ENCODE data around the gene PSMB3.

PSMB3 gene

DNA sequence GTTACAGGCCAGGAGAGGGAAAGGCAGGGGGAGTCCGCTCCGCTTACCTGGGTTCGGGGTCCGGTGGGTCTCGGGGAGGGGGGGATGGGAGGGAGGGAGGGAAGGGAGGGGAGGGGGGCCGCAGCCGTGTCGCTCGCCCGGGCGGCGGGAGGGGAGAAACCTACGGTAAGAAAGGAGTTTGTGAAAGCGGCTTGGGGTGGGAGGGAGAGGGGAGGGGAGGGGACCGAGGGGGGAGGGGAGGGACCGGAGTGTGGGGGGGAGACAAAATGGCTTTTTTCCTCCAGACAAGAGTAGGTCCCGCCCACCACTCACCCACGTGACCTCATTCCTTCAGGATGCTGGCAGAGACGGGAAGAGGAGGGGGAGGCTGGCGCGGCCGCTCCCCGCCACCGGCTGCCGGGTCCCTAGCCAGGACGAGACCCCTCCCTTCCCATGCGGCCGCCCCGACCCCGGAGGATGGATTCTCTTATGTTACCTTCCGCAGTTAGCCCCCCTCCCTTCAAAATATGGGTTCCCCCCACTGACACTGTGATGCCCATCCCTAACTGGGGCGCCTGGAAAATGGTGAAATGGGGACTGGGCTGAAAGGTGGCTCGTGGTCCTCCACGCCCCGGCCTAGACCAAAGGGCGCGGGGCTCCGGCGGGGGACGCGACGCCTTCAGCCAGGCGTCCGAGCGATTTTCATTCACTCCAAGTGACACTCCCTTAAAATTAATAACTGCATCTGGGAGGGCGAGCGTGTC, 4.2 kb upstream of the PSMB3 start, which contains the start of gene PCGF2:
Gene PCGF2, minus strand, starts transcription at position 188 of the 743 bp plus-strand sequence. CDS start 7,934 bp downstream, outside the sequence.
- Histone ChIP-seq H3K9ac (peak within 1 kb of the TSS; percentile 63 to 82 (median 78)), H3K4me2 (peak within 1 kb of the TSS; percentile 92 to 99 (median 98)), H3K9me3 (replicated peaks in 1 of 11) (no peaks in the 10 kb centered on the region), H3K36me3 (no peaks in the 10 kb centered on the region), H4K20me1 (peaks cover 0 to 34% (median 26%) of the 10 kb centered on the region in 11 experiments; a peak in 19 of 22 replicates), H3K4me3 (peak within 1 kb of the TSS; percentile 67 to 97 (median 74)), H3K27me3 (peaks cover 35 to 51% (median 47%) of the 10 kb centered on the region in 11 experiments), H3K4me1 (peaks cover 53 to 80% (median 73%) of the 10 kb centered on the region in 10 experiments), H3K27ac (peak within 1 kb of the TSS; percentile 27 to 71 (median 57); a peak in 20 of 22 replicates)
- TF ChIP-seq Cebpa-rat (IDR thresholded peaks at IDR 0.05): no peak

DNA sequence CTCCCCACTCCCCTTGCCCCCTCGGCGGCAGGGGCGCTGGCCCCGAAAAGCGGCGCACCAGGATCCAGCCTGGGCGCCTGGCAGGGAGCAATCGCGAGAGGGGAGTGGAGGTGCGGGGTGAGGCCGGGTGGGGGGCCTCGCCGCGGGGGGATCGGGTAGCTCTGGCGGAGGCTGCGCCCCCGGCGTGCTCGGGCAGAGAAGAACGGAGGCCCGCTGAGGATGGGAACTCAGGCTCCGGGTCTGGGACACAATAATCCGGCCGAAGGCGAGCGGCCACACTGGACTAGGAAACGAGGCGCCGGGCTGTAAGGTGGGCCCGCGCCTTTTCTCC, 3.7 kb upstream of the PSMB3 start:
- peak overlapping the region in 9 of 11 experiments; percentile 28 to 62 (median 50); a peak in 16 of 22 replicates for H3K9ac ChIP-seq
- H3K4me1 ChIP-seq: peaks cover 56 to 80% (median 73%) of the 10 kb centered on the region in 10 experiments
- peak overlapping the region; percentile 47 to 97 (median 58) for H3K4me3 ChIP-seq
- peaks cover 0 to 5% (median 3%) of the 10 kb centered on the region in 11 experiments; a peak in 17 of 22 replicates for H3K36me3 ChIP-seq
- peak overlapping the region; percentile 73 to 99 (median 91) for H3K4me2 ChIP-seq
- H3K27me3 ChIP-seq: peaks cover 35 to 51% (median 47%) of the 10 kb centered on the region in 11 experiments
- TF ChIP-seq Cebpa-rat (IDR thresholded peaks at IDR 0.05): no peak
- no peaks in the 10 kb centered on the region for H3K9me3 ChIP-seq (replicated peaks in 1 of 11)
- no peak overlapping the region for H3K27ac ChIP-seq
- H4K20me1 ChIP-seq: peaks cover 0 to 40% (median 29%) of the 10 kb centered on the region in 11 experiments; a peak in 18 of 22 replicates

DNA sequence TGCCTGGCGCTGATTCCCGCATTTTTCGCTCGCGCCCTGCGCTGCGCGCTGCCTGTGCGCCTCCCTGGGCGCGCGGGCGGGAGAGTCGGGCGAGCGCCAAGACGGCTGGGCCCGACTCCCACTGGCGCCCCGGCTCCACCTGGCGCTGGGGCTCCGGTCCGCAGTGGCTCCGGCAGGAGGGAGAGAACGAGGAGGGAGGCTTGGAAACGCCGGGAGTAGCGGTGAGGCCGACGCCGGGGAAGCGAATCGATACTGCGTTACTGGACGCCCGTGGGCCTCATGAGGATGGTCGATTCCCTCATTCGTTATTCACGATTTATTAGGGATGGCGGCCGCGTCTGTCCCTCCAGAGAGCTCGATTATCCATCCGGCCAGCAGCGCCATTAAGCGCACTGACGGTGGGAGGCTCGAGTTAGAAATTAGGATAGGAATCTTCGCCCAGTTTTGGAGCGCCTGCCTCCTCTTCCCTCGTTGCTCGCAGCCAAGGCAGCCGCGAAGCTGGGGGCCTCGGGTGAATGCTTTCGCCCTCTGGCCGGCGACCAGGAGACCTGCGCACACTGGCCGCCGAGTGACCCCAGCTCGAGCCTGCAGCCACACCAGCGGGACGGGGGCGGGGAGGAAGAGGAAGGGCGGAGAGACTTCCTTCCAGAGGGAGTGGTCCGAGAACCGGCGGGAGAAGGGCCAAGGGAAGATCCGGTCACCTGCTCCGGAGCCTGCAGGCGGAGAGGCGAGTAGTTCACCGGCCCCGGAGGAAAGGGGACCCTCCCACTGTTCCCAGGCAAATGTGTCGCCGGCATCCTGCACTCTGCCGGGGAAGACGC, 3.1 kb upstream of the PSMB3 start:
- peak overlapping the region; percentile 47 to 97 (median 58) for H3K4me3 ChIP-seq
- H3K4me1 ChIP-seq: peaks cover 62 to 83% (median 73%) of the 10 kb centered on the region in 10 experiments
- no peak for TF ChIP-seq Cebpa-rat (IDR thresholded peaks at IDR 0.05)

DNA sequence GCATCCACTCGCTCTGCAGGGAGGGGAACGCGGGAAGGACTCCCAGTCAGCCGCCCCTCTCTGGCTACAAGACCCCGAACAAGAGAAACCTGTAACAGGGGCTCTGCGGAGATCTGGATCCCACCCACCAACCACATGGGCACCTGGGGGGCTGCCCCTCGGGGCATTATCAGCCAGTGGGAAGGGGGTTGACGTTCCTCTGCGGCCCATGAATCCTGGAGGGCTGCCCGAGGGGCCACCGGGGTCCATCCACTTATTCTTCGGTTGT, 2.6 kb upstream of the PSMB3 start:
- H3K4me2 ChIP-seq: peak overlapping the region; percentile 73 to 99 (median 91)
- H3K9me3 ChIP-seq (replicated peaks in 1 of 11): no peaks in the 10 kb centered on the region
- no peak overlapping the region for H3K27ac ChIP-seq
- peaks cover 9 to 16% (median 14%) of the 10 kb centered on the region in 11 experiments for H3K36me3 ChIP-seq
- H3K4me3 ChIP-seq: peak overlapping the region; percentile 47 to 97 (median 58); a peak in 19 of 20 replicates
- peak overlapping the region in 2 of 11 experiments; percentile 51 to 52; a peak in 1 of 22 replicates for H3K9ac ChIP-seq
- H3K4me1 ChIP-seq: peaks cover 66 to 79% (median 71%) of the 10 kb centered on the region in 10 experiments
- TF ChIP-seq Cebpa-rat (IDR thresholded peaks at IDR 0.05): no peak
- H3K27me3 ChIP-seq: peaks cover 35 to 51% (median 47%) of the 10 kb centered on the region in 11 experiments
- H4K20me1 ChIP-seq: peaks cover 3 to 51% (median 36%) of the 10 kb centered on the region in 11 experiments; a peak in 19 of 22 replicates

More for the DNA sequence above, 3.1 kb upstream of the PSMB3 start:
- H3K27ac ChIP-seq: no peak overlapping the region
- no peaks in the 10 kb centered on the region for H3K9me3 ChIP-seq (replicated peaks in 1 of 11)
- peaks cover 35 to 51% (median 47%) of the 10 kb centered on the region in 11 experiments for H3K27me3 ChIP-seq
- H3K9ac ChIP-seq: peak overlapping the region in 9 of 11 experiments; percentile 28 to 62 (median 50); a peak in 14 of 22 replicates
- peak overlapping the region; percentile 73 to 99 (median 91) for H3K4me2 ChIP-seq
- peaks cover 0 to 45% (median 32%) of the 10 kb centered on the region in 11 experiments; a peak in 19 of 22 replicates for H4K20me1 ChIP-seq
- H3K36me3 ChIP-seq: peaks cover 3 to 11% (median 9%) of the 10 kb centered on the region in 11 experiments; a peak in 21 of 22 replicates

DNA sequence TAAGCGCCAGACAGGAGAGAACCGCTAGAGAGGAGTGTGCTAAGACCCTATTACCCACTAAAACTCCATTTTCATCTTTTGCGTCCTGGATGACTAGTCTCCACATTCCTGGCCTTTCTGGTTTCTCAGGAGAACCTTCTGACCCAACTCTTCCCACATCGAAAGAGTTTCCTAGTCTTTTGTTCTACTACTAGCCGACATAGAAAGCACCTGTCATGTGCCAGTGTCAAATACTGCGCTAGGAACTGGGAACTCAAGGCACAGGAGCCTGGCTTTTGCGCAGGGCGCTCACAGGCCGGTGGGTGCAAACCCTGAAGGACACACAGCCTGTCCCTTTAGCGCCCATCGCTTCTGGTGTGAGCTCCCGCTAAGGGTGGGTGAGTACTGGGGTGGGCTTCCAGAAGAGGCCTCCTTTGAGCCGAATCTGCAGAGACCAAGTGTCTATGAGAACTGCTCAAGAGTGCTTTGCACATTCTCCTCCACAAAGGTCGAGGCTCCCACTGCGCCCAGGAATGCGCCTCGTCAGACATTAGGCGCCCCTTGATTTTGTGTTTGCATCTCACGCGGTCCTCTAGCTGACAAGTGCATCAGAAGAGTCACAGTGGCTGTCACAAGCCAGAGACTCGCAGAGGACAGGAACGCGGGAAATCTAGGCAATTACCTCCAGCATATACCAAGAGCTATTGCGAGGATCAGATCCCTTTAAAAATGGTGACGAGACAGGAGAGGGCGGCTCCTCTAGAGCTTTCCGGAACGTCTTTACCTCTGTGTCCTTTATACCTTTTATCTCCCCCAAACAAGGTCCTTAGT, 2.0 kb upstream of the PSMB3 start:
- no peak overlapping the region for H3K9ac ChIP-seq
- peak overlapping the region; percentile 73 to 99 (median 91) for H3K4me2 ChIP-seq
- peaks cover 61 to 74% (median 67%) of the 10 kb centered on the region in 10 experiments for H3K4me1 ChIP-seq
- H3K27me3 ChIP-seq: peaks cover 35 to 51% (median 47%) of the 10 kb centered on the region in 11 experiments
- peaks cover 3 to 54% (median 36%) of the 10 kb centered on the region in 11 experiments; a peak in 19 of 22 replicates for H4K20me1 ChIP-seq
- peaks cover 14 to 22% (median 19%) of the 10 kb centered on the region in 11 experiments for H3K36me3 ChIP-seq
- H3K9me3 ChIP-seq (replicated peaks in 1 of 11): no peaks in the 10 kb centered on the region
- H3K4me3 ChIP-seq: peak overlapping the region in 9 of 10 experiments; percentile 57 to 100 (median 87); a peak in 15 of 20 replicates
- TF ChIP-seq Cebpa-rat (IDR thresholded peaks at IDR 0.05): no peak
- H3K27ac ChIP-seq: no peak overlapping the region

DNA sequence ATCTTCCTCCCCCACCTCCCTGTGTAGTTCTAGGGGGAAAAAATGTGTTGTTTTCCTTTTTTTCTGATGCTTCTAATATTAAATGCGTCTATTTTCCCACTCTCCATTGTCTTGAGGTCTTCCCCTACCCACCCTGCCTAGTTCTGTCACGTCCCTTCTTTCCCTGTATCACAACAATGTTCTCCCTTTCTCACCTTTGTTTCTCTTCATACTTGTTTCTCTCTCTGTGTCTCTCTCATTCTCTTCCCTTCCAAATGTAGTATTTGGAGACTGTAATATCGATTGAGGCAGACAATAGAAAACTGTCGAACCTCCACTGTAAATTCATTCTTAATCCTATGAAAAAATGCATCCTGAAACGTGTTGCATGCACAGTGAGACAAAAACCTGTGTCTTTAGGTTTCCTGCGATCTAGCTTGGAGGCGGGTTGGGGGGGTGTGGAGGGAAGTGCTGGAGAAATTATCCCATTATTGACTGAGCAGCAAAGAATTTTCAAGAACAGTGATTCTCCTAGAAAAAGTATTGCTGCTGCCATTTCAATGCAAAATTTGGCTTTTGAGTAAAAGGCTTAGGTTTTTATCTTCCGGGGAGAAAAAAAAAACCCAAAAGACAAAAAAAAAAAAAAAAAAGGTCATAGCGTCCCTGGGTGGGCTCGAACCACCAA, 1.3 kb upstream of the PSMB3 start:
- Histone ChIP-seq H3K4me3 (peak overlapping the region; percentile 77 to 100 (median 86)), H3K27ac (peak overlapping the region in 2 of 11 experiments; percentile 89 to 92; a peak in 4 of 22 replicates)

DNA sequence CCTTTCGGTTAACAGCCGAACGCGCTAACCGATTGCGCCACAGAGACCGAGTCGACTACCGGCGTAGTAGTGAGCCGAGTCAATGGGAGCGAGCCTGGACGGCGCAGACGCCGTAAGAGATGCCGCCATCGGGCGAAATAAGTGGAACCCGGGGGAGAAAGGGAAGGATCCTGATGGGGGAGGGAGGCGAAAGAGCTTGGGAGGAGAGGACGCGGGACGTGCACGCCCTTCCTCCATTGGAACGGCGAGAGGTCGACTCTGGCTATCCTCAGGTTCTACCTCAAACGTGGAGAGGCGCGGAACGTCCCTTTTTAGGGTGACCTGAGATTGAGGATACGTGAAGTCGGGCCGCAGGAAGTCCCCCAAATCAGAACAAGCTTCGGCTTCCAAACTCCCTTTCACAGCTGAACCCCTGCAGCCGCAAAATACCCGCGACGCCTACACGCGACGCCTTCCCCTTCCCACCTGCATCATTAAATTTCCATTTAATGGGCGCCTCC, 683 bp upstream of the PSMB3 start:
- H3K36me3 ChIP-seq: peaks cover 27 to 35% (median 33%) of the 10 kb centered on the region in 11 experiments
- peaks cover 35 to 51% (median 47%) of the 10 kb centered on the region in 11 experiments for H3K27me3 ChIP-seq
- peak overlapping the region; percentile 77 to 100 (median 86) for H3K4me3 ChIP-seq
- peak overlapping the region; percentile 73 to 99 (median 91) for H3K4me2 ChIP-seq
- no peaks in the 10 kb centered on the region for H3K9me3 ChIP-seq (replicated peaks in 1 of 11)
- H3K27ac ChIP-seq: peak overlapping the region; percentile 83 to 97 (median 90)
- H4K20me1 ChIP-seq: peaks cover 3 to 64% (median 36%) of the 10 kb centered on the region in 11 experiments; a peak in 19 of 22 replicates
- H3K9ac ChIP-seq: peak overlapping the region; percentile 81 to 97 (median 92)
- TF ChIP-seq Cebpa-rat (IDR thresholded peaks at IDR 0.05): peak in 8 of 11 experiments; percentile 30 to 84 (median 63); a peak in 10 of 22 replicates
- peaks cover 47 to 61% (median 53%) of the 10 kb centered on the region in 10 experiments for H3K4me1 ChIP-seq

More for the DNA sequence above, 1.3 kb upstream of the PSMB3 start:
- Histone ChIP-seq H3K9me3 (replicated peaks in 1 of 11) (no peaks in the 10 kb centered on the region), H3K9ac (peak overlapping the region in 5 of 11 experiments; percentile 81 to 97 (median 93); a peak in 5 of 22 replicates), H3K36me3 (peaks cover 22 to 29% (median 27%) of the 10 kb centered on the region in 11 experiments), H3K4me1 (peaks cover 53 to 66% (median 59%) of the 10 kb centered on the region in 10 experiments), H3K27me3 (peaks cover 35 to 51% (median 47%) of the 10 kb centered on the region in 11 experiments), H3K4me2 (peak overlapping the region; percentile 73 to 99 (median 91)), H4K20me1 (peaks cover 3 to 62% (median 36%) of the 10 kb centered on the region in 11 experiments; a peak in 19 of 22 replicates)
- no peak for TF ChIP-seq Cebpa-rat (IDR thresholded peaks at IDR 0.05)
